ENCODE measurements around the gene YBX1.

The YBX1 gene

GRCh38 chr1:42681741-42682483 is at the start of gene YBX1:
YBX1 (plus strand) TSS chr1:42682418; CDS start chr1:42682566, 148 bp downstream.
- H3K4me3 ChIP-seq (ENCODE audit: low read length): peak within 1 kb of the TSS; percentile 91
- no peak for TF ChIP-seq CTCF (IDR thresholded peaks at IDR 0.05; ENCODE audit: insufficient read depth, low read depth, low read length, missing control alignments)
- DNase-seq (ENCODE audit: low read depth): peak; percentile 99

GRCh38 chr1:42639116-42639515 is 43.1 kb upstream of the YBX1 start:
- no peak overlapping the region for H3K4me3 ChIP-seq (ENCODE audit: low read length)
- no peak for TF ChIP-seq CTCF (IDR thresholded peaks at IDR 0.05; ENCODE audit: insufficient read depth, low read depth, low read length, missing control alignments)
- no peak for DNase-seq (ENCODE audit: low read depth)

- TF ChIP-seq CTCF (IDR thresholded peaks at IDR 0.05; ENCODE audit: insufficient read depth, low read depth, low read length, missing control alignments): no peak
- DNase-seq (ENCODE audit: low read depth): no peak
- H3K4me3 ChIP-seq (ENCODE audit: low read length): no peak overlapping the region
Measured at GRCh38 chr1:42646056-42646455, 36.2 kb upstream of the YBX1 start.

- peak overlapping the region; percentile 94 for H3K4me3 ChIP-seq (ENCODE audit: low read length)
- peak; percentile 15 for DNase-seq (ENCODE audit: low read depth)
- TF ChIP-seq CTCF (IDR thresholded peaks at IDR 0.05; ENCODE audit: insufficient read depth, low read depth, low read length, missing control alignments): no peak
Measured at GRCh38 chr1:42657201-42657600, 25.0 kb upstream of the YBX1 start.

- peak; percentile 32 for TF ChIP-seq CTCF (IDR thresholded peaks at IDR 0.05; ENCODE audit: insufficient read depth, low read depth, low read length, missing control alignments)
- peak within 1 kb of the TSS; percentile 94 for H3K4me3 ChIP-seq (ENCODE audit: low read length)
- peak; percentile 96 for DNase-seq (ENCODE audit: low read depth)
Measured at GRCh38 chr1:42657981-42658876, 24.0 kb upstream of the YBX1 start, which contains the start of gene PPIH. PPIH (plus strand) TSS chr1:42658423; CDS start chr1:42658447, 24 bp downstream.

- peak overlapping the region; percentile 94 for H3K4me3 ChIP-seq (ENCODE audit: low read length)
- peak; percentile 35 for DNase-seq (ENCODE audit: low read depth)
- TF ChIP-seq CTCF (IDR thresholded peaks at IDR 0.05; ENCODE audit: insufficient read depth, low read depth, low read length, missing control alignments): no peak
Measured at GRCh38 chr1:42658877-42659337, 23.3 kb upstream of the YBX1 start.
